Cardiac fibroblast (primary cell): Measurements from ENCODE around the gene GRID2.

Experiments used
- DNase-seq, 2 donors: peaks; one replicate each; pipeline versions ENCODE4 v3.0.0 to v3.0.0-alpha.2; 2010; ENCODE audit warnings: low read depth in 2 of 2
- H3K4me3 ChIP-seq, 2 donors: replicated peaks in 1 of 2; 1 replicate in 1 of 2; 2 replicates in 1 of 2; pipeline ENCODE4 v1.5.1; 2011; ENCODE audit warnings: low read depth in 2 of 2, low read length in 2 of 2, mild to moderate bottlenecking in 2 of 2, moderate library complexity in 1 of 2
- TF ChIP-seq, protein P1 (sequence below): IDR thresholded peaks from one replicate; pipeline ENCODE4 v1.5.1; 2011; ENCODE audit warnings: low read depth, mild to moderate bottlenecking, low read length, inconsistent platforms

Gene GRID2

DNA sequence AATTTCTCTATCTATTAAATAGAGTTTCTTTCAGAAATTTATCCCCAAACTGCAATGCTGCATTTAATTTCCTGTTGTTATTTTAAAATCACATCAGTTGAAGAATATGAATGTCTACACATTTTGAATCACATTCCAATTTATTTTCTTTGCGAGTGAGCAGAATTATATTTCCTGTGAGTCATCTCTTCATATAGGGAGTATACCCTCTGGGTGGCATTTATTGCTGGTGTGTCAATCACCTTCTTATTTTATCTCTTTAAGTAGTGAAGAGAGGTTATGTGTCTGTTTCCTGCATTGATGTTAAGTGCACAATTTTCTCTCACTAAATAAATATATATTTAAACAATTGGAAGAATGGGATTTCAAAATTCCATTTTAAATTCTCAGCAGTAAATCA, 1013.8 kb downstream of the GRID2 start:
- TF ChIP-seq, protein P1, sequence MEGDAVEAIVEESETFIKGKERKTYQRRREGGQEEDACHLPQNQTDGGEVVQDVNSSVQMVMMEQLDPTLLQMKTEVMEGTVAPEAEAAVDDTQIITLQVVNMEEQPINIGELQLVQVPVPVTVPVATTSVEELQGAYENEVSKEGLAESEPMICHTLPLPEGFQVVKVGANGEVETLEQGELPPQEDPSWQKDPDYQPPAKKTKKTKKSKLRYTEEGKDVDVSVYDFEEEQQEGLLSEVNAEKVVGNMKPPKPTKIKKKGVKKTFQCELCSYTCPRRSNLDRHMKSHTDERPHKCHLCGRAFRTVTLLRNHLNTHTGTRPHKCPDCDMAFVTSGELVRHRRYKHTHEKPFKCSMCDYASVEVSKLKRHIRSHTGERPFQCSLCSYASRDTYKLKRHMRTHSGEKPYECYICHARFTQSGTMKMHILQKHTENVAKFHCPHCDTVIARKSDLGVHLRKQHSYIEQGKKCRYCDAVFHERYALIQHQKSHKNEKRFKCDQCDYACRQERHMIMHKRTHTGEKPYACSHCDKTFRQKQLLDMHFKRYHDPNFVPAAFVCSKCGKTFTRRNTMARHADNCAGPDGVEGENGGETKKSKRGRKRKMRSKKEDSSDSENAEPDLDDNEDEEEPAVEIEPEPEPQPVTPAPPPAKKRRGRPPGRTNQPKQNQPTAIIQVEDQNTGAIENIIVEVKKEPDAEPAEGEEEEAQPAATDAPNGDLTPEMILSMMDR: no peak
- DNase-seq: no peak
- no peak overlapping the region for H3K4me3 ChIP-seq

DNA sequence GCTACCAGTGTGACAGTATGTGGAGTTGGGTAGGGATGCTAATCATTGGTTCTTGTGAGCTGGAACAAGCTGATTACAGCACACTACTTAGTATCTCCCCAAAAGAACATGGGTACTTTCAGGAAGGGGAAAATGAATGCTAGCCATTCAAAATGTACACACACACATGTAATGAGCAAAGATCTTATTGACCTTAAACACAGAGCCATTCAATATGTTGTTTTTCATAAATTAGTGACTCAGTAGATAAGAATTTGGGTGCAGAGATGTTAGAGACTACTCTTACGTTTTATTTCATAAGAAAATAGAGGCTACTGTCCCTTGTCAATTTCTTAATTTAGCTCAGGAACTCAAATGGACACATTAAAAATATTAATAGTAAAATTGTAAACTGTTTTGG, 1015.3 kb downstream of the GRID2 start:
- no peak overlapping the region for H3K4me3 ChIP-seq
- TF ChIP-seq, protein P1: no peak
- no peak for DNase-seq

- DNase-seq: no peak
- H3K4me3 ChIP-seq: no peak overlapping the region
- TF ChIP-seq, protein P1: no peak
Measured at GRCh38 chr4:93320356-93320755, 1016.6 kb downstream of the GRID2 start.

DNA sequence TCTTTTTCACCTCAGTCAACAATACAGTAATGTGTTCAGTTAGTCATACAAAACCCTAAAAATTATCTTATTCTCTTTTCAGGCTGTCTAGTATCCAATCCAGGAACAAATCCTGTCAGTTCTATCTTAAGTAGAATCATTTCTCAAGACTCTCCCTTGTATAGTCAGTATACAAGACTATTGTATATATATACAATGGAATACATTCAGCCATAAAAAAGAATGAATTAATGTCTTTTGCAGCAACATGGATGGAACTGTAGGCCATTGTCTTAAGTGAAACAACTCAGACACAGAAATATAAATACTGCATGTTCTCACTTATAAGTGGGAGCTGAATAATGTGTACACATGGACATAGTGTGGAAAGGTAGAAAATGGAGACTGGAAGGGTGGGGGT, 1023.6 kb downstream of the GRID2 start:
- DNase-seq: no peak
- TF ChIP-seq, protein P1: no peak
- H3K4me3 ChIP-seq: no peak overlapping the region

- no peak overlapping the region for H3K4me3 ChIP-seq
- TF ChIP-seq, protein P1: no peak
- DNase-seq: no peak
Measured at GRCh38 chr4:93334003-93334402, 1030.2 kb downstream of the GRID2 start.

DNA sequence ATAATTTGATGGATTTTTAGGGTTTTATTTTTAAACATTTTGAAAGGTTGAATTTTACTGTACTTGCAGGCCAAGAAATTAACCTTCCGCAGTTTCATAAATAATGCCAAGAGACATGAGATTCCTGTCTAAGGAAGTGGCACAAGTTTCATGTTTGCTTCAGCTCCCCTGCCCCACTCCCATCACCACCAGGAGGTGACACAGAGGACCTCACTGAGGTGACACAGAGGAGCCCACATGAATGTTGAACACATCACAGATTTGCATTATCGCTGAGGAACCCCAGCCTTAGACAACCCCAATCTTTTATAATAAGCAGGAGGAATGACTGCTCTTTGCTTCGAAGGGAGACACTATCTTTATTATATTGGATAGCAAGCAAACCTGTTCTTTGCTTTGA, 1033.4 kb downstream of the GRID2 start:
- TF ChIP-seq, protein P1: no peak
- no peak overlapping the region for H3K4me3 ChIP-seq
- no peak for DNase-seq

DNA sequence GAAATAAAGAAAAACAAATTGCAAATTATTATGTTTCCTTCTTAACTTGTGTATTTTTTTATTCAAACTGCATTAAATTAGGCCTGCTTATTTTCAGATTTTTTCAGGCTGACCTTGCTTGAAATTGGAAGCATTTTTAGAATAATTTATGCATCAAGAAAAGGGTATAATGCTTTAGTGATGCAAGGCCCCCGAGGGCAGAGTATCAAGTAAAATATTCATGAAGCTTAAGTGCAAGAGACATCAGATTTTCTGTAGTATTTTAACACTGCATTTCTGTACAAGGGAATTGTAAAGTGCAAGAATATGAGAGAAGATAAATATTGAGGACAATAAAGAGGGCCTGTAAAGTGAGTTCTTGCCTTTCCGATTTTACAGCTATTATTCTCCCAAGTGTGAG, 1039.0 kb downstream of the GRID2 start:
- no peak for DNase-seq
- no peak overlapping the region for H3K4me3 ChIP-seq
- TF ChIP-seq, protein P1: no peak
